ENCODE measurements around the gene VWA8.
"Not testable (repeated sequence)": the region's sequence is repeated elsewhere in the genome, so short reads cannot be mapped to it uniquely, and the experiment has no call there.

The VWA8 gene

DNA sequence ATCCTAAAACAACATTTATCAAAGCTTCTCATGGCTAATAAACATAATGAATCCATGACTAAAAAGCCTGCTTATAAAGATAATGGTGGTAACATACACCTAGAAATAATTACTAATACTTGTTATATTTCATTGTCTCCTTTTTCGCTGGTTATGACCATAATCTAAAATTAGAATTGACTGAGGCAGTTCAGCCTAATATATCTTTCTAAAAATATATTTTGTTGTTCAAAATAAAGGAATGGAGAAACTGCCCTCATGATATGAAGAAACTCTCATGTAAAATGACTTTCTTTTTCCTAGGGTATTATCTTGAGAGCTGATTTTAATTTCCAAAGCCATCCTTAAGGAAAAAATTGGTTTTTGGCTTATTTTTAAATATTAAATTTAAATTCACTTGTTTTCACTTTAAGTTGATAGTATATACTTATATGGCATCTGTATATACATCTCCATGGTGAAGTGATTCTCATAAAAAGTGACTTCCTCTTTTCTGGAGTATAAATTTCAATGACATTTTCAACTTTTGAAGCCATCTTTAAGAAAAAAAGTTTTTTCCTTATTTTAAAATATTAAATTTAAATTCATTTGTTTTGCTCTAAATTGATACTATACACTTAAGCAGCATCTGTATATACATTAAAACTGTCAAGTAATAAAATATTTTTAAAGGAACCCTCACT is 204.6 kb downstream of the VWA8 start:
- in situ Hi-C loops (cut with MboI; ENCODE audit: low sequenced_read_pairs), result no loop called here

DNA sequence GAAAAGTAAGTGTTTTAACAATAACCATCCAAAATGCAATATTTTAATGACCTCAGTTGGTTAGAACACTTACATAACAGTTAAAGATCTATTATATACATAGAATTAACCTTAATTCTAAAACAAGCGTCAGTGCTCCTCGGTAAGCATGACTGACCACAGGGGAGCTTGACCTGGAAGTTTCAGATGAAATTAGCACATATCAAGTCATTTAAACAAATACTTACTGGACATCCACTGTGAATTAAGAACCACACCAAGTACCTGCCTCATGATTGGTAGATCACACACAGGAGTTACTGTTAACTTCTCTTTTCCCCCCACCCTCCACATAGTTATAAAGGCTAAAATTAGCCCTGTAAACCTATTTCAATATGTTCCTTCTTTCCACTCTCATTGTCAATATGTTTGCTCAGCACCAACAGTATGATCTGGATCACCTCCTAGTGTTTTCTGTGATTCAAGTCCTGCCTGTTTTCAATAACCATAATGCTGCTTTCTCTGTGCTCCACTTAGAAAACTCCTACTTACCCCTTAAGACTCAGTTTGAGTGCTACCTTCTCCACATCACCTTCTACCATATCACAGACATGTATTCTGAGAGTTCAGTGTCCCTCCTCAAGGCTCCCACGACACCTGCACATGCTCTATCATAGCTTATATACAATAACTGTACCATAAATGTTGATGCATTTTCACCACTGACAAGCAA is 209.0 kb downstream of the VWA8 start:
- in situ Hi-C loops (cut with MboI; ENCODE audit: low sequenced_read_pairs), result no loop called here

DNA sequence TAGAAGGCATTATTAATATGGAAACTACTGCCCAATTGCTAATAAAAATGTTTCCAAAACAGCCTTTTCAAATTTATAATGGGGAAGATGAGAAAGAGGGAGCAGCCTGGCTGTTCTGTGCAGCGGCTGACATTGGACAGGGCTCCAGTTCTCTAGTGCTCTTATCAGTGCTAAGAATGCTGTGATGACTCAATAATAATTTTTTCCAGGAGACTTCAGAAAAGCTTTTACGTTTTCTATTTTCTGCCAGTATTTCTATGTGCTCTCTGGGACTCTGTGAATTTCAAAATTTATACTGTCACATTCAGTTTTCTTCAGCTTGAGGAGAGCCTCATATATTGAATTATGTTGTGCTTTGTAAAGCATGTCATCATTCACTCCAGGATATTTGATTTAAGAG is 209.6 kb downstream of the VWA8 start:
- in situ Hi-C loops (cut with MboI; ENCODE audit: low sequenced_read_pairs), result no loop called here

DNA sequence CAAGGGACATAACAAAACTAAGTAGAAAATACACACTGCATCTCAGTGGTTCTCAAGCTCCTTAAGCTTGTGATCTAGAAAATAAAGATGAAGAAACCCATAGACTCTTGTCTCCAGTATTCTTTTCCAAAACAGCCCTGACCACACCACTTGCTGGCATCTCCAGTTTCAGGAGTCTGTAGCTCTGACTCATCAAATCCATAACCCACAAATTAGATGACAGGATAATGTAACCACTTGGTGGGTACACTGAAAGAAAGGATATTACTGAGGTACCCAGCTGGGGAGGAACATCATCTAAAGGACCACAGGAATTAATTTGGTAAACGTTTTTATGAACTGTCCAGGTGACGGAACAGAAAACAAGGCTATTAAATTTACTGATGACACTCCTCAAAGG is 214.7 kb downstream of the VWA8 start:
- in situ Hi-C loops (cut with MboI; ENCODE audit: low sequenced_read_pairs), result no loop called here

DNA sequence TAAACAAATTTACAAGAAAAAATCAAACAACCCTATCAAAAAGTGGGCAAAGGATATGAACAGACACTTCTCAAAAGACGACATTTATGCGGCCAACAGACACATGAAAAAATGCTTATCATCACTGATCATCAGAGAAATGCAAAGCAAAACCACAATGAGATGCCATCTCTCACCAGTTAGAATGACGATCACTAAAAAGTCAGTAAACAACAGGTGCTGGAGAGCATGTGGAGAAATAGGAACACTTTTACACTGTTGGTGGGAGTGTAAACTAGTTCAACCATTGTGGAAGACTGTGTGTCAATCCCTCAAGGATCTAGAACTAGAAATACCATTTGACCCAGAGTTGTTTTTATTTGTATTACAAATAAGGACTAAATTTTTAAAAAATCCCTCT is 215.4 kb downstream of the VWA8 start:
- in situ Hi-C loops (cut with MboI; ENCODE audit: low sequenced_read_pairs), result not testable (repeated sequence)

DNA sequence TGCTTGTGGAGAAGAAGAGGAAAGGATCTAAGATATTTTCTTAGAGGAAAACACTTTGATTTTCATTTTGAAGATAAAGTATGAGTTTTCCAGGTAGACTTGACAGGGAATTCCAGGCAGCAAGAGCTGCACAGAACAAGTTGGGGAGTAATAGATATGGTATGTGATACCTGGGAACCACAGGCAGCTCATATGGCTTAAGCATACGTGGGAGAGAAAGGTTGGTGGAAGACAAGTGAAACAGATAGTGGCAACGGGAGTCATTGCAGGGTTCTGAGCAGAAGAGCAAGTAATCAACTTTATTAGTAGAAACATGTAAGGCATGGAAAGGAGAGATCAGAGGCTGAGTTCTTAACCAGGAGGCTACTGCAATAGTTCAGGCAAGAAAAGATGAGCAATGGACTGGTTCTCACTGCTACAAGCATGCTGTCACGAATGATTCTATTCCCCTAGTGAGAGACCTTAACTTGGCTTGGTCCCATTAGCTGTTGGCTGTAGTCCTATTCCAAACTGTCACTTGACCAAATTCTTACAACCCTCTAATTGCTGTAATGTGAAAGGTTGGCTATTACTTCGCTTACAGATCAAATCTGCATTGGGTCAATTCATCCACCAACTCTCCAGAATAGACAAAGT is 217.9 kb downstream of the VWA8 start:
- in situ Hi-C loops (cut with MboI; ENCODE audit: low sequenced_read_pairs), result no loop called here

DNA sequence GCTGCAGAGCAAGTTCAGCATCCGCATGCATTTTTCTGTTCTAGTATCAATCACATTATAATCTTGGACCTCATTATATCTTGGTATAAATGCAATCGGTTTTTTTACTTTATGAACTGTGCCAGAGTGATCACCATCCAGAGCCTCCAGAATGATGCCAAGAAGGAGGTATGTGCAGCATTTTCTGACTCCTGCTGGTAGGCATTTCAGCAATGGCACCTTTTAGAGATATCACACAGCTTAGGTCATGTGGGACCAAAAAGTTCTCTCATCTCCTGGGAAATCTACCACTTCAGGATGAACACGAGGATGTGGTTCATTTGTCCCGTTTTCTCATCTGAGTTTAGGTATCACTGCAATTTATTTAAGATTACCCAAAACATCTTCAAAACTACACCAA is 220.4 kb downstream of the VWA8 start:
- in situ Hi-C loops (cut with MboI; ENCODE audit: low sequenced_read_pairs), result no loop called here

DNA sequence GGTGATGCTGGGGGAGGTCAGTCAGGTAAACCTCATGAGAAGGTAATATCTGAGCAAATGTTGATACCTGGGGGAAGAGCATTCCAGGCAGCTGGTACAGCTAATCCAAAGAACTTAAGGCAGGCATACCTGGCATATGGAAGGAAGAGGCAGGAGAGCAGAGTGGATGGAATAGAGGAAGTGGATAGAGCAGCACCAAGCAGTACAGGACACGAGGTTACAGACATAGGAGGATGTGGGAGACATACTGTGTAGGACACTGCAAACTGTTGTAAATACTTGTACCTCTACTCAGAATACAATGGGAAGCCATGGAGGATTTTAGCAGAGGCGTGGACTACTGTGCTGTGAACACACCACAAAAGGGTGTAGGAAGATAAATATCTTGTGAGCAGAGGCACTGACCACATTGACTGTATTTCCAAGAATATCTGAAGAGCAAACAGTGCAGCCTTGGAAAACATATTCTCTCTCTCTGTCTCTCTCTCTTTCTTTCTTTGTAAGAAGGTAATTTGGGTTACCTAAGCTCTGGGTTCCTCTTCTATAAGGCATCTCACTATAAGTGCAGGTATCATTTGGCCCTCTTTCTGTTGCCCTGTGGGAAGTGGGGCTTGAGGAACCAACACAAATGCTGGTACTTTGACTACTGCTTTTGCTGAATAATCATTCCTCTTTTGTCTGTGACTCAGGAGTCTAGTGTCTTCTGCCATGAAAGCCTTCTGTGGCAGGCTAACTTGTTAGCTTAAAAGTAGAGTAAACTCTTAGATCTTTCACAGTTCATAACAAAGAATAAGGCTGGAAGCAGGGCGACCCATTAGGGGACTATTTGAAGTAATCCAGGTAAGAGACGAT is 238.0 kb downstream of the VWA8 start:
- in situ Hi-C loops (cut with MboI; ENCODE audit: low sequenced_read_pairs), result no loop called here

DNA sequence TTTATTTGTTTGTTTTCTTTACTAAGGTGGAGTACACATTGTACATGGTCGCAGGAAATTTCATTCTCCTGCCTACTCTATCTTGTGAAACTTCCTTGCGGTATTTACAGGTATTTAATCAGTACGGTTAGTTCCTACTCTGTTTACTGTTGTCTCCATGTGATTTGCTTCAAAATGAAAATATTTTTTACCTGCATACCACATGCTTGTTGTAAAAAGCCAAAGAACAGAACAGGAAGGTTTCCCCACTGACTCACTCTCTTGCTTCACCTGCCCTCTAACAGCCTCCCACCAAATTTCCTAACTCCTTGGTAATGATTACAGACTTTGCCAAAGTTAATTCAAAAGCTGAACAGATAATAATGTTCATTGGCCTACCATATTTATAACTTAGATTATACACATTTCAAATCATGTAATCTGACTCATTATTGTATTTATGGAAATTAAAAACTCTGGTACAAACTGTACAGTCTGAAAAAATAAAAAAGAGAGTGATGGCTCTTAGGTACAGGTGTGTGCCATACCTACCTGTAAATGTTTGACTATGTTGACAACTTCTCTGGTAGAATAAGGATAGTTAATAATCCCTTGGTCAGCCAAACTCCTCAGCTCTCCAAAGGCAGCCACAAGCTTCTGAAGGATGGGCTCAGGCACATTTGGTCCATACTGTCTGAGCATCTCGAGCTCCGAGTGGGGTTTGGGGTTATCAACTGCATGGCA is 239.9 kb downstream of the VWA8 start:
- in situ Hi-C loops (cut with MboI; ENCODE audit: low sequenced_read_pairs), result no loop called here

DNA sequence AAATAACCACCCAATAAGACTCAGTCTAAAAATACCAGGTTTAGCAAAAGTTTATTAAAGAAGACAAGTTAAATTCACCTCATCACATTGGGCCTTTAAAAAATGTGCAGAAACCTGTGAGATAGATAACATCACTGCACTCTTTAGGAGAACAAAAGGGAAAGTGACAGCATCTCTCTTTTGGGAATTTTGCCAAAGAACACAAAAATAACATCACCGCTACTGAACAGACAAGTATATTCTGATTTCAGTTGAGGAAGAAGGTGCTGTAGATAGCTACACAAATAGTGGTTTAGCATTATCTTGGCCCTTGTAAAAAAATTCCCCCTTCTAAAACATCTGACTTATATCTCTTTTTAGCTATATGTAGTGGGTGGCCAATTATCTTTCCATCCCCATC is 244.7 kb downstream of the VWA8 start:
- in situ Hi-C loops (cut with MboI; ENCODE audit: low sequenced_read_pairs), result no loop called here

DNA sequence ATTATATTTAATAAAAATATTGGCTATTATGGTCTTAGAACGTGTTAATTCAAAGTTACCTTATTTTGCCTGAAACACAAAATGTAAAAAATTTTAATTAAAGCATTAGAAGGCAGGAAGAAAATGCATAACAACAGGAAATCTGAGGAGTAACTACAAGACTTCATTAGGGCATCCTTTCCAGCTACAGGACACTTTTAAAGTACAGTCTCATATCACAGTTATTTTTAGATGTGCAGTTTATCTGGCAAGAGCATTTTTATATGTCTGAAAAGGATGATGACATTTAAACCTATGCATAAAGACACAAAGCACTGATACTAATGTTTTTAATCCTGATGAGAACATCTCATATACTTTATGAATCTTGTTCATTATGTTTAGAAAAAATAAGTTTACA is 247.5 kb downstream of the VWA8 start:
- in situ Hi-C loops (cut with MboI; ENCODE audit: low sequenced_read_pairs), result no loop called here

DNA sequence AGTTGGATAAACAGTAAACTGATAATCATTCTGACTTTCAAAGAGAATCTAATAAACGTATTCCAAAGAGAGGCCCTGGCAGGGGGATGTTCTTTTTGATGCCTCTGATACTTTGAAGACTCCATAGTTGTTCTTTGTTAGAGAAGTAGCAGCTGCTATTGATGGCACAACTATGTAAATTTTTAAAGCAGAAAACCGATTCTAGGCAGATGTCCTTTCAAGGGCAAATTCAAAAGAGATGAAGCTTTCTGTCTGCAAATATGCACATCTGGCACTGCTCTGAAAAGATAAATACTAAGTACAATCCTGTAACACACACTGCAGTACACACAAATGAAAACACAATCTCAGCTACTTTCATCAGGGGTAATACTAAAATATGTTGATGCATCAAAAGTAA is 250.1 kb downstream of the VWA8 start:
- in situ Hi-C loops (cut with MboI; ENCODE audit: low sequenced_read_pairs), result no loop called here

DNA sequence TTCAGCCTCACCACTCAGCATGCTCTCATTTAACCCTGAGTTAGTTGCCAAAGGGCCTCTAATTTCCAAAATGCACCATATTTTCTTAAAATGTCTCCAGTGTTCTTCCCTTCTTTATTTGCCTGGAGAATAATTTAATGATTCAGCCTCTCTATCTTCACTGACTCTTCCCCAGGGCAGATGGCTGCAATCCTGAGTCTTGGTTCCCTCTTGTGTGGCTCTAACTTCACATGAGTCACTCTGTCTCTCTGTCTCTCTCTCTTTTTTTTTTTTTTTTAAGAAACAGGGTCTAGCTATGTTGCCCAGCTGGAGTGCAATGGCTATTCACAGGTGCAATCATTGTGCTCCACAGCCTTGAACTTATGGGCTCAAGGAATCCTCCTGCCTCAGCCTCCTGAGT is 251.4 kb downstream of the VWA8 start:
- in situ Hi-C loops (cut with MboI; ENCODE audit: low sequenced_read_pairs), result no loop called here

DNA sequence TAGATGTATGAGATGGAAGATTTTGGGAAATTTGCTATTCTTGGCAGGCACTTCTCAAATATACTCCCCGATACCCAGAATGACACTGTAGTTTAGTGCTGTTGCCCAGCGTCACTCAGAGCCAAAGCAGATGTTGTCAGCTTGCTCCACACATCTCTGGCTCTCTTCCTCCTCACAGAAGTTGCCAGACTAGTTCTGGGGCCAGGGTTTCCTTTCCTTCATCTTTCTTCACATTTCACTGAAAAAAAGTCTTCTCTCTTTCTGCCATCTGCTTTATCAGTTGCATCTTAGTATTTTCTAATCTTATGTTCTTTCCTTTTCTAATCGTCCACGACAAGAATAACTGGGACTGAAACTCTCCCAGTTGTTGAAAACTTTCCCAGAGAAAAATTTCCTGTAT is 252.2 kb downstream of the VWA8 start:
- in situ Hi-C loops (cut with MboI; ENCODE audit: low sequenced_read_pairs), result no loop called here

DNA sequence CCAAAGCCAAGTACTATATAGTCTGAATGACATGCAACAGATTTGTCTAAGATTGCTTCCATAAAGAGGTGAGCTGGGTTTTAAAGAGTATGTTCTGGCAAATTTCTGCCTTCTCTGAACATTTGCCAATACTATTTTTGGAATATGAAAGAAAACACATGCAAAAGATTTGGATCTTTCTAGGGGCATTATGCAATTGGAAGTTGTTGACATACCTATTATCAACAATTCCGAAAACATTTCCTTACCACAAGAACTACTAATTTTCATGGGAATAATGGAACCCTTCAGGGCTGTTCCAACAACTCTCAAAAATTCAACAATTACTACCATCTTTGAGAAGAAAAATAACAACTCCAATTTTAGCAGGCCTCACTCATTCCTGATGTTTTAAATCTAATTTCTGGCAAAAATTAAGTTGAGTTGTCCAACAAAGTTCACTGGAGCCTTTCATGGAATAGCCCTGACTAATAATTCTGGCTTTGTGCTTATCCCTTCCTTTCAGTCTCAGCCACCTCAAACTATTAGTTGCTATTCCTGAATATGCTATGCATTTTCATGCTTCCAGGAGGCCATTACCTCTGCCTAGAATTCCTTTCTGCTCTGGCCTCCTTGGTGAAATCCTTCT is 253.6 kb downstream of the VWA8 start:
- in situ Hi-C loops (cut with MboI; ENCODE audit: low sequenced_read_pairs), result no loop called here

DNA sequence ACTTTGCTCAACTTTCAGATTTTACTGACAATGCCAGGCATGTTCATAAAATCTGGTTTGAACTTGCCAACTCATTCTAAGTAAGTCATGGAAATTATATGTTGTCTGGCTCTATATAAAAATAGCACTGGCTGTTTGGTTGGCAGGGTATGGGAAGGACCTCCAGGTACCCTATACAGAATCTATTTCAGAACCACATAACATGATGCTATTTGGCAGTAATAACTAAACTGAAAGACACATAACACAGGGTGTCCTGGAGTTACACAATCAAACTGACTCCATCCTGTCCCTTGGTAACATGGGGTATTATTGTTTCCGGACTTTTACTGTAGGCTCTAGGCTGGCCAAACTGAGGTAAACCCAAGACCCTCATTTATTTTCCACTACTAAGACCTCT is 254.8 kb downstream of the VWA8 start:
- in situ Hi-C loops (cut with MboI; ENCODE audit: low sequenced_read_pairs), result no loop called here

DNA sequence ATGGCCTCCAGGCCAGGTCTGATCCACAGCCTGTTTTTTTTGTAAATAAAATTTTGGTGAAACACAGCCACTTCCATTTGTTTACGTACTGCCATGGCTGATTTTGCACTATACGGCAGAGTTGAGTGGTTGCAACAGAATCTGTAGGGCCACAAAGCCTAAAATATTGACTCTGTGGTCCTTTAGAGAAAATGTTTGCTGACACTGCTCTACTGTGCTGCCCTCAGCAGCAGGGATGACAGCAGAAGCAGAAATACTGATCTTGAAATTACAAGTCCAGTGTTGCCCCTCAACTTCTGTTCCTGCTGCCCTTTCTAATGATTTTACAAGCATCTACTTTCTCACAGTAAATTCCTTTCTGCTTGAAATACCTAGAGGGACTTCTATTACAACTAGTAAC is 258.4 kb downstream of the VWA8 start:
- in situ Hi-C loops (cut with MboI; ENCODE audit: low sequenced_read_pairs), result no loop called here

DNA sequence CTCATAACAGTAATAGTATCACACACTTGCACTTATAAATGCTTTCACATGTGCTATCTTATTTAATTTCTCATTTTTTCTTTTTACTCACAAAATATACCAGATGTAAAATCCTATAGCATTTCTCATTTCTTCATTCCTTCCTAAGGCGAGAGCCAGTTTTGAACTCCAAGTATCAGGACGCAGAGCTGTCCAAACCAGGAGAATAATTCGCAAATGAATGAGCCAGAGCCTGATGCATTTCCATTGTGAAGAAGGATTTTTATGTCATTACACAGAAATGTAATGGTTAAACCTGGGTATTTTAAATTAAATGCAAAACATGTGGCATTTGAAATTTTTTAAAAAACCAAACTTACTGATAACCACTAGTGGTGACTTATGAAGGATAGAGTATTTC is 259.2 kb downstream of the VWA8 start:
- in situ Hi-C loops (cut with MboI; ENCODE audit: low sequenced_read_pairs), result no loop called here

DNA sequence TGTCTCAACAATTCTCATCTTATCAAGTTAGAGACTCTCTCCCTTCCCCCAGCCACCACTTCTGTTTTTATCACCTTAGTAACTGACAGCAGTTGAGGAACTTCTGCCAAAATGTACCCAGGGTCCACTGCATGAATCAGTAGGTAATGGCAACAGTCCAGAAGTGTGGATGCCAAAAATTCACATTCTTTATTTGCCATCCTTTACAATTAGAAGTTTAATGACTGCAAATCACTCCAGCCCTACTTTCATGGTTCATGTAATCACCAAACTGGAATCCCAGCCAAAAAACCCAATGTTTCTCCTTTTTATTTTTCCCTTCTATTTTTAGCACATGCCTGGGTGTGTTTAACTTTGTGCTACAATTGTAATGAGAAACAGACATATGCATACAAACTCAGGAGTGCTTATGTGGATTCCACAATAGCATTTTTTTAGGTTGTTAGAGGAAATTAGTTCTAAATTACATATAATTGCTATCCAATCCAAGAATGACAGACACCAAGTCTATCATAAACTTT is 260.1 kb downstream of the VWA8 start:
- in situ Hi-C loops (cut with MboI; ENCODE audit: low sequenced_read_pairs), result no loop called here

DNA sequence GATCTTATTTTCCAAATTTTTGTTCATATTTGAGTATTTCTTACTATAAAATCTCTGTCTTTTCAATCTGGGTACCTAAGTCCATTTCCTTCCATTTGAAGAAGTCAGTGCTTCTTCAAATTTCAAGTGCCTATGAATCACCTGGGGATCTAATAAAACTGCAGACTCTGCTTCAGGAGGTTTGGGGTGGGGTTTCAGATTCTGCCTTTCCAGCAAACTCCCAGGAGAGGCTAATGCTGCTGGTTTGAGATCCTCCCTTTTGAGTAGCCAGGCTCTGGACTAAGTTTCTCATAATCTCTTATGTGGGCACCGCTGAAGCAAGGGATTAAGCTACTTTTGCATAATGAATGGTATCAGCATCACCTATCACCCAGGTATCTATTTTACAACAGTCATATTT is 261.1 kb downstream of the VWA8 start:
- in situ Hi-C loops (cut with MboI; ENCODE audit: low sequenced_read_pairs), result no loop called here
